B cell (primary cell): Measurements from ENCODE around the gene CAB39L.

ENCODE experiments used
- EZH2 ChIP-seq: IDR thresholded peaks from 2 replicates; pipeline ENCODE4 v1.6.1; 2012; ENCODE audit warnings: borderline replicate concordance, low read depth, mild to moderate bottlenecking, moderate library complexity, low read length; ENCODE audit not compliant: insufficient read depth, poor library complexity, severe bottlenecking
- TF ChIP-seq, protein P1 (sequence below): fragments of 200-600 bp; IDR thresholded peaks from one replicate; pipeline ENCODE4 v1.8.0; 2022; ENCODE audit warnings: antibody characterized with exemption, mild to moderate bottlenecking

DNA sequence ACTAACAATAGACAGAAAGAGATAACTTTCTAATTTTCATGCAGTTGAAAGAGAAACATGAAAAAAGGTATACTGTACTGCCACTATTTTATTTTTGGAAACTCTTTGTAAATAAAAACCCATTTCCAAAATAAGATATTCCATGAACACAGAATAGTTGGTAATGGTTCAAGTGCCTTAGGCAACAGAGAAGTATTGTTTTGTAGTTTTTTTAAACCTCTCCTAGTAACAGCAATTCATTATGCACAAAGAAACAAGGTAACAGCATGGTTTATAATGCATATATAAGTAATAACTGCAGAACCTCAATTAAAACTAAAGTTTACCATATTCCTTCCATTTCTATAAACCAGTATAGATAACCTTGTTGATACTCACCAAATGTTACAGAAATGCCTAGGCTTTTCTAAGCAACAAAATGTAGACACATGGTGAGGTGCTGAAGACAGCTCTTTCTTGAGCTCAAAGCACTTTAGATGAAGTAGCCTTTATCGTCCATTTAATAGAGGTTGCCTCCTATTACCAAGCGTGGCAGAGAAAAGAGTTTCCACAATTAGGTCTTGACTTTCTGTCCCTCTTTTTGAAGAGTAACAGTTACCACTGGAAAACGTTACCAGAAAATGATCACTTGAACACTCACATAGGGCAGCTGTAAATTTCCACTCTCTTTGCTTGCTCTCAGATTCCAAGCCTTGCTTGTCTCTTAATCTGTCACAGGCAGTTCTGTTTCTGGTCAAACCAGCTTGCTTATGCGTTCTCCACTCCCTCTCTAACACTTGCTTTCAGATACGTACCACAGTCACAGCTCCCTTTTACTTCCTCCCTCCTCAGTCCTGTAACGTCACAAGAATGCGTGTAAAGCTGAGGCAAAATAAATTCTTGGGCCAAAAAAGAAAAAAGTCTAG lies 42.9 kb downstream of the CAB39L start:
- TF ChIP-seq, protein P1, sequence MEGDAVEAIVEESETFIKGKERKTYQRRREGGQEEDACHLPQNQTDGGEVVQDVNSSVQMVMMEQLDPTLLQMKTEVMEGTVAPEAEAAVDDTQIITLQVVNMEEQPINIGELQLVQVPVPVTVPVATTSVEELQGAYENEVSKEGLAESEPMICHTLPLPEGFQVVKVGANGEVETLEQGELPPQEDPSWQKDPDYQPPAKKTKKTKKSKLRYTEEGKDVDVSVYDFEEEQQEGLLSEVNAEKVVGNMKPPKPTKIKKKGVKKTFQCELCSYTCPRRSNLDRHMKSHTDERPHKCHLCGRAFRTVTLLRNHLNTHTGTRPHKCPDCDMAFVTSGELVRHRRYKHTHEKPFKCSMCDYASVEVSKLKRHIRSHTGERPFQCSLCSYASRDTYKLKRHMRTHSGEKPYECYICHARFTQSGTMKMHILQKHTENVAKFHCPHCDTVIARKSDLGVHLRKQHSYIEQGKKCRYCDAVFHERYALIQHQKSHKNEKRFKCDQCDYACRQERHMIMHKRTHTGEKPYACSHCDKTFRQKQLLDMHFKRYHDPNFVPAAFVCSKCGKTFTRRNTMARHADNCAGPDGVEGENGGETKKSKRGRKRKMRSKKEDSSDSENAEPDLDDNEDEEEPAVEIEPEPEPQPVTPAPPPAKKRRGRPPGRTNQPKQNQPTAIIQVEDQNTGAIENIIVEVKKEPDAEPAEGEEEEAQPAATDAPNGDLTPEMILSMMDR: no peak
- TF ChIP-seq EZH2: no peak
